Measurements from ENCODE around the gene MTUS2. TPM values are rescaled to one million over a fixed set of nuclear protein-coding genes. Genes with fewer than 3 reads are reported as not detected.

The MTUS2 gene
- total RNA-seq, 2 donors from 2014 or later, result 0.11 TPM; not detected in 1

GRCh38 chr13:29224206-29224605 is 404.1 kb downstream of the MTUS2 start:
- Mint-ChIP-seq H3K27me3 (peaks cover 3% of the 10 kb centered on the region), H3K36me3 (ENCODE audit: low read depth) (no peaks in the 10 kb centered on the region), H3K9me3 (no peaks in the 10 kb centered on the region), H3K4me3 (no peak overlapping the region), H3K27ac (no peak overlapping the region), H3K4me1 (no peaks in the 10 kb centered on the region)
- ATAC-seq (replicated peaks), result no peak

- ATAC-seq (replicated peaks), result no peak
- Mint-ChIP-seq H3K27ac (no peak overlapping the region), H3K27me3 (peaks cover 3% of the 10 kb centered on the region), H3K4me3 (no peak overlapping the region), H3K9me3 (no peaks in the 10 kb centered on the region), H3K36me3 (ENCODE audit: low read depth) (no peaks in the 10 kb centered on the region), H3K4me1 (no peaks in the 10 kb centered on the region)
Observed at GRCh38 chr13:29227576-29227975, 407.4 kb downstream of the MTUS2 start.

GRCh38 chr13:29230299-29230845 is 410.2 kb downstream of the MTUS2 start:
- Mint-ChIP-seq H3K27me3 (peaks cover 3% of the 10 kb centered on the region), H3K4me1 (no peaks in the 10 kb centered on the region), H3K36me3 (ENCODE audit: low read depth) (no peaks in the 10 kb centered on the region), H3K9me3 (no peaks in the 10 kb centered on the region), H3K27ac (no peak overlapping the region), H3K4me3 (no peak overlapping the region)
- ATAC-seq (replicated peaks), result no peak

- Mint-ChIP-seq H3K27ac (no peak overlapping the region), H3K36me3 (ENCODE audit: low read depth) (no peaks in the 10 kb centered on the region)
Observed at GRCh38 chr13:29239653-29240525, 419.8 kb downstream of the MTUS2 start.

GRCh38 chr13:29254626-29255370 is 434.7 kb downstream of the MTUS2 start:
- no peak for ATAC-seq (replicated peaks)
- Mint-ChIP-seq H3K36me3 (ENCODE audit: low read depth) (no peaks in the 10 kb centered on the region), H3K27me3 (no peaks in the 10 kb centered on the region), H3K4me1 (no peaks in the 10 kb centered on the region), H3K9me3 (no peaks in the 10 kb centered on the region), H3K4me3 (no peak overlapping the region), H3K27ac (no peak overlapping the region)

More at GRCh38 chr13:29239653-29240525, 419.8 kb downstream of the MTUS2 start:
- H3K27me3 Mint-ChIP-seq, result peaks cover 6% of the 10 kb centered on the region
- H3K9me3 Mint-ChIP-seq, result peaks cover 8% of the 10 kb centered on the region
- H3K4me3 Mint-ChIP-seq, result no peak overlapping the region
- no peak for ATAC-seq (replicated peaks)
- H3K4me1 Mint-ChIP-seq, result no peaks in the 10 kb centered on the region

GRCh38 chr13:29255567-29255966 is 435.4 kb downstream of the MTUS2 start:
- H3K4me3 Mint-ChIP-seq, result no peak overlapping the region

GRCh38 chr13:29260684-29261083 is 440.5 kb downstream of the MTUS2 start:
- H3K36me3 Mint-ChIP-seq (ENCODE audit: low read depth), result no peaks in the 10 kb centered on the region
- H3K4me1 Mint-ChIP-seq, result no peaks in the 10 kb centered on the region
- H3K4me3 Mint-ChIP-seq, result no peak overlapping the region
- H3K9me3 Mint-ChIP-seq, result peaks cover 11% of the 10 kb centered on the region
- no peak overlapping the region for H3K27ac Mint-ChIP-seq
- no peak for ATAC-seq (replicated peaks)
- no peaks in the 10 kb centered on the region for H3K27me3 Mint-ChIP-seq

More at GRCh38 chr13:29255567-29255966, 435.4 kb downstream of the MTUS2 start:
- Mint-ChIP-seq H3K4me1 (no peaks in the 10 kb centered on the region), H3K36me3 (ENCODE audit: low read depth) (no peaks in the 10 kb centered on the region), H3K9me3 (no peaks in the 10 kb centered on the region), H3K27ac (no peak overlapping the region), H3K27me3 (no peaks in the 10 kb centered on the region)
- no peak for ATAC-seq (replicated peaks)

- Mint-ChIP-seq H3K4me3 (no peak overlapping the region), H3K4me1 (no peaks in the 10 kb centered on the region), H3K9me3 (peaks cover 11% of the 10 kb centered on the region), H3K36me3 (ENCODE audit: low read depth) (no peaks in the 10 kb centered on the region), H3K27ac (no peak overlapping the region), H3K27me3 (no peaks in the 10 kb centered on the region)
- ATAC-seq (replicated peaks), result no peak
Observed at GRCh38 chr13:29266261-29266660, 446.1 kb downstream of the MTUS2 start.

GRCh38 chr13:29266756-29267733 is 446.9 kb downstream of the MTUS2 start:
- no peak for ATAC-seq (replicated peaks)
- Mint-ChIP-seq H3K9me3 (peaks cover 11% of the 10 kb centered on the region), H3K36me3 (ENCODE audit: low read depth) (no peaks in the 10 kb centered on the region), H3K27me3 (no peaks in the 10 kb centered on the region), H3K27ac (peak overlapping the region; percentile 6), H3K4me3 (no peak overlapping the region), H3K4me1 (no peaks in the 10 kb centered on the region)

GRCh38 chr13:29270271-29270985 is 450.3 kb downstream of the MTUS2 start:
- H3K27me3 Mint-ChIP-seq, result no peaks in the 10 kb centered on the region
- no peak for ATAC-seq (replicated peaks)
- no peak overlapping the region for H3K27ac Mint-ChIP-seq

GRCh38 chr13:29271606-29272005 is 451.5 kb downstream of the MTUS2 start:
- peaks cover 3% of the 10 kb centered on the region for H3K27me3 Mint-ChIP-seq
- H3K27ac Mint-ChIP-seq, result no peak overlapping the region
- H3K36me3 Mint-ChIP-seq (ENCODE audit: low read depth), result no peaks in the 10 kb centered on the region
- no peak for ATAC-seq (replicated peaks)
- no peak overlapping the region for H3K4me3 Mint-ChIP-seq
- no peaks in the 10 kb centered on the region for H3K4me1 Mint-ChIP-seq
- H3K9me3 Mint-ChIP-seq, result peaks cover 4% of the 10 kb centered on the region

More at GRCh38 chr13:29270271-29270985, 450.3 kb downstream of the MTUS2 start:
- Mint-ChIP-seq H3K4me3 (no peak overlapping the region), H3K4me1 (no peaks in the 10 kb centered on the region), H3K9me3 (peaks cover under 1% of the 10 kb centered on the region), H3K36me3 (ENCODE audit: low read depth) (no peaks in the 10 kb centered on the region)

- ATAC-seq (replicated peaks), result no peak
- H3K4me3 Mint-ChIP-seq, result no peak overlapping the region
Observed at GRCh38 chr13:29279356-29280254, 459.5 kb downstream of the MTUS2 start.

More at GRCh38 chr13:29279356-29280254, 459.5 kb downstream of the MTUS2 start:
- Mint-ChIP-seq H3K4me1 (no peaks in the 10 kb centered on the region), H3K36me3 (ENCODE audit: low read depth) (no peaks in the 10 kb centered on the region), H3K27me3 (peaks cover 6% of the 10 kb centered on the region), H3K27ac (no peak overlapping the region), H3K9me3 (peaks cover 4% of the 10 kb centered on the region)
